GM20000 (cell line): ENCODE data around the gene ACTA1.
"Not testable (repeated sequence)": the region's sequence is repeated elsewhere in the genome, so short reads cannot be mapped to it uniquely, and the experiment has no call there.

Experiments
- DNase-seq: peaks from one replicate; pipeline ENCODE4 v3.0.0; 2012; ENCODE audit warnings: low spot score
- CTCF ChIP-seq: IDR thresholded peaks from 2 replicates; pipeline ENCODE4 v1.5.1; 2012; ENCODE audit warnings: mild to moderate bottlenecking, control low read depth; ENCODE audit errors: extremely low read depth, missing control alignments

ACTA1 gene

GRCh38 chr1:229407206-229408026, 26.5 kb downstream of the ACTA1 start:
- TF ChIP-seq CTCF, result no peak

GRCh38 chr1:229406798-229407197, 27.1 kb downstream of the ACTA1 start:
- DNase-seq, result no peak
- TF ChIP-seq CTCF, result no peak

More at GRCh38 chr1:229407206-229408026, 26.5 kb downstream of the ACTA1 start:
- DNase-seq, result no peak

GRCh38 chr1:229403573-229403972, 30.3 kb downstream of the ACTA1 start:
- no peak for DNase-seq
- no peak for TF ChIP-seq CTCF

- no peak for DNase-seq
- no peak for TF ChIP-seq CTCF
Observed at GRCh38 chr1:229402993-229403392, 30.9 kb downstream of the ACTA1 start.

- DNase-seq, result not testable (repeated sequence)
Observed at GRCh38 chr1:229402329-229402728, 31.6 kb downstream of the ACTA1 start.

- DNase-seq, result no peak
Observed at GRCh38 chr1:229397762-229398161, 36.1 kb downstream of the ACTA1 start.

GRCh38 chr1:229396585-229397206, 37.2 kb downstream of the ACTA1 start:
- DNase-seq, result no peak
- TF ChIP-seq CTCF, result no peak

More at GRCh38 chr1:229397762-229398161, 36.1 kb downstream of the ACTA1 start:
- TF ChIP-seq CTCF, result no peak

GRCh38 chr1:229394517-229394916, 39.4 kb downstream of the ACTA1 start:
- DNase-seq, result not testable (repeated sequence)
